ENCODE measurements around the gene BHMT. TPM values are rescaled to one million over a fixed set of nuclear protein-coding genes. Genes with fewer than 3 reads are reported as not detected.
"Not testable (repeated sequence)": the region's sequence is repeated elsewhere in the genome, so short reads cannot be mapped to it uniquely, and the experiment has no call there.

Gene BHMT
- total RNA-seq, 1 donor from 2014 or later: not detected

DNA sequence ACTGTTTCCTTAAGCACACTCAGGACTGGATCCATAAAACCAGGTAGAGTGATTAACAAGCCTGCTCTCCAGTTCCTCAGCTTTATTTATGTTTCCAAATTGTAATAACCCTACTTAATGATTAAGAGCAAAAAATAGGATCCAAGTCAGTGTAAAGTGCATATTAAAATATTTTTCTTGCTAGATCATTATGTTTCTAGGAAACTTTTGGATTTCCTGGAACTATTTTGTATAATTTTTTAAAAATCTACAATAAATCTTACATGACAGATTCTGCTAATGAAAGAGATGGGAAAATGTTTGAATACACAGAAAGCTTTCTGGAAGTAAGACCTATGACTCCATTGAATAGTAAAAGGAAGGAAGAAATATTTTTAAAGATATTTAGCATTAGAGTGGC lies 35.5 kb downstream of the BHMT start:
- no peaks in the 10 kb centered on the region for H3K27me3 ChIP-seq (ENCODE audit: control insufficient read depth, insufficient read depth, low read length)
- no peak for TF ChIP-seq CTCF (IDR thresholded peaks at IDR 0.05; ENCODE audit: insufficient read depth, low read length, severe bottlenecking)
- H3K4me3 ChIP-seq (ENCODE audit: low read depth, low read length): no peak overlapping the region
- FAIRE-seq (no peak), DNase-seq (ENCODE audit: low read depth) (no peak)
- H3K36me3 ChIP-seq (ENCODE audit: control insufficient read depth, insufficient read depth, low read length): no peaks in the 10 kb centered on the region

GRCh38 chr5:79149433-79149832 lies 37.8 kb downstream of the BHMT start:
- Histone ChIP-seq H3K27me3 (ENCODE audit: control insufficient read depth, insufficient read depth, low read length) (no peaks in the 10 kb centered on the region), H3K36me3 (ENCODE audit: control insufficient read depth, insufficient read depth, low read length) (no peaks in the 10 kb centered on the region), H3K4me3 (ENCODE audit: low read depth, low read length) (no peak overlapping the region)
- TF ChIP-seq CTCF (IDR thresholded peaks at IDR 0.05; ENCODE audit: insufficient read depth, low read length, severe bottlenecking): no peak
- FAIRE-seq (no peak), DNase-seq (ENCODE audit: low read depth) (peak; percentile 77)

- FAIRE-seq (no peak), DNase-seq (ENCODE audit: low read depth) (no peak)
- no peaks in the 10 kb centered on the region for H3K27me3 ChIP-seq (ENCODE audit: control insufficient read depth, insufficient read depth, low read length)
- H3K36me3 ChIP-seq (ENCODE audit: control insufficient read depth, insufficient read depth, low read length): no peaks in the 10 kb centered on the region
- no peak for TF ChIP-seq CTCF (IDR thresholded peaks at IDR 0.05; ENCODE audit: insufficient read depth, low read length, severe bottlenecking)
- H3K4me3 ChIP-seq (ENCODE audit: low read depth, low read length): no peak overlapping the region
Measured at GRCh38 chr5:79151942-79152671, 40.5 kb downstream of the BHMT start.

GRCh38 chr5:79157305-79157704 lies 45.7 kb downstream of the BHMT start:
- no peaks in the 10 kb centered on the region for H3K36me3 ChIP-seq (ENCODE audit: control insufficient read depth, insufficient read depth, low read length)
- TF ChIP-seq CTCF (IDR thresholded peaks at IDR 0.05; ENCODE audit: insufficient read depth, low read length, severe bottlenecking): no peak
- no peak for FAIRE-seq
- H3K4me3 ChIP-seq (ENCODE audit: low read depth, low read length): no peak overlapping the region
- peak; percentile 88 for DNase-seq (ENCODE audit: low read depth)
- H3K27me3 ChIP-seq (ENCODE audit: control insufficient read depth, insufficient read depth, low read length): no peaks in the 10 kb centered on the region

- not testable (repeated sequence) for H3K36me3 ChIP-seq (ENCODE audit: control insufficient read depth, insufficient read depth, low read length); DNase-seq (ENCODE audit: low read depth); FAIRE-seq; H3K27me3 ChIP-seq (ENCODE audit: control insufficient read depth, insufficient read depth, low read length); H3K4me3 ChIP-seq (ENCODE audit: low read depth, low read length)
Measured at GRCh38 chr5:79161647-79162046, 50.0 kb downstream of the BHMT start.

DNA sequence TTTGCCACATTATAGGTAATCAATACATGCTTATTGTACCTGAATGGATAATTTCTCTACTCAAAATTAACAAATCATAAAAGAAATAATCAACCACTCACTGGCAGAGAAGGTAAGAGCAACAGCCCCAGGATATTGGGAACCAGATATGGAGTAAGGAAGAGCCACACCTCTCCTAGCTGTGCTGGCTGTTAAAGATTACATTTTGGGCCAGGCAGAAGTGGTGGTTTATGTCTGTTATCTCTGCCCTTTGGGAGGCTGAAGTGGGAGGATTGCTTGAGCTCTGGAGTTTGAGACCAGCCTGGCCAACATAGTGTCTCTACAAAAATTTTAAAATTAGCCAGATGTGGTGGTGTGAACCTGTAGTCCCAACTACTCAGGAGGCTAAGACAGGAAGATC lies 56.4 kb downstream of the BHMT start:
- no peak overlapping the region for H3K4me3 ChIP-seq (ENCODE audit: low read depth, low read length)
- H3K27me3 ChIP-seq (ENCODE audit: control insufficient read depth, insufficient read depth, low read length): no peaks in the 10 kb centered on the region
- FAIRE-seq (no peak), DNase-seq (ENCODE audit: low read depth) (no peak)
- no peaks in the 10 kb centered on the region for H3K36me3 ChIP-seq (ENCODE audit: control insufficient read depth, insufficient read depth, low read length)
- no peak for TF ChIP-seq CTCF (IDR thresholded peaks at IDR 0.05; ENCODE audit: insufficient read depth, low read length, severe bottlenecking)

Measured in bronchial epithelial cell (primary cell).